IPS DF 4.7 (cell line): ENCODE measurements around the gene ADGRV1.
"Not testable (repeated sequence)": the region's sequence is repeated elsewhere in the genome, so short reads cannot be mapped to it uniquely, and the experiment has no call there.

Experiments used
- DNase-seq: peaks from one replicate; pipeline ENCODE4 v3.0.0-alpha.2; 2013; ENCODE audit warnings: low spot score; ENCODE audit errors: extremely low read depth

The ADGRV1 gene

GRCh38 chr5:90934091-90934719 is 375.6 kb downstream of the ADGRV1 start:
- DNase-seq: no peak

DNA sequence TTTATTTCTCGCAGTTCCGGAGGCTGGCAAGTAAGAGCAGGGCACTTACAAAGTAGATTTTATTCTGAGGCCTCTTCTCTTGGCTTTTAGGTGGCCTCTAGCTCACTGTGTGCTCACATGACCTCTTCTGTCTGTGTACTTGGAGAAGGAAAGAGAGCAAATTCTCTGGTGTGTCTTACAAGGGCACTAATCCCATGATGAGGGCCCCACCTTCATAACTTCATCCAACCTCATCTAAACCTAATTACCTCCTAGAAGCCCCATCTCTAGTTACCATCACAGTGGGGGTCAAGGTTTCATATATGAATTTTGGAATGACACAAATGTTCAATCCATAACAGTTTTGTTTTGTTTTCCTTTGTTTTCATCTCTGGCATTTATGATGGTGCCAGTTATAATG is 376.1 kb downstream of the ADGRV1 start:
- DNase-seq: no peak

DNA sequence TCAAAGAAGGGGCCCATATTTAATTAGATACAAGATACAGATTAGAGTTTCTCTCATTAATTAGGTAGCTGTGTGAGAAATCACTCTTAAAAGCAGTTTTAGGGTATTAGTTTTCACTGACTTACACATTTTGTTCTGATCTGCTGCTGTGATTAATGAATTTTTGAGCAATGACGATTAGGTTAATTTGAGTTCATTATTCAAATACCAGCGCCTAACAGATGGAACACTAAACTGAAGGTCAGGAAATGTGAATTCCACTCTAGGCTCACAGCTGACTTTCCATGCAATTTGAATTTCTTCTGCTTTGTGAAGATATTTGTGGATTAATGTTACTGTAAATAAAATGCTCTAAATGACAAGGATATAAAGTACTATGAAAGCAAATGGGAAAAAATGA is 380.6 kb downstream of the ADGRV1 start:
- no peak for DNase-seq

GRCh38 chr5:90940227-90940995 is 381.8 kb downstream of the ADGRV1 start:
- no peak for DNase-seq

- DNase-seq: no peak
Measured at GRCh38 chr5:90941002-90941720, 382.6 kb downstream of the ADGRV1 start.

GRCh38 chr5:90944116-90944515 is 385.5 kb downstream of the ADGRV1 start:
- no peak for DNase-seq

GRCh38 chr5:90947667-90948066 is 389.1 kb downstream of the ADGRV1 start:
- DNase-seq: no peak

- DNase-seq: no peak
Measured at GRCh38 chr5:90948969-90949368, 390.4 kb downstream of the ADGRV1 start.

DNA sequence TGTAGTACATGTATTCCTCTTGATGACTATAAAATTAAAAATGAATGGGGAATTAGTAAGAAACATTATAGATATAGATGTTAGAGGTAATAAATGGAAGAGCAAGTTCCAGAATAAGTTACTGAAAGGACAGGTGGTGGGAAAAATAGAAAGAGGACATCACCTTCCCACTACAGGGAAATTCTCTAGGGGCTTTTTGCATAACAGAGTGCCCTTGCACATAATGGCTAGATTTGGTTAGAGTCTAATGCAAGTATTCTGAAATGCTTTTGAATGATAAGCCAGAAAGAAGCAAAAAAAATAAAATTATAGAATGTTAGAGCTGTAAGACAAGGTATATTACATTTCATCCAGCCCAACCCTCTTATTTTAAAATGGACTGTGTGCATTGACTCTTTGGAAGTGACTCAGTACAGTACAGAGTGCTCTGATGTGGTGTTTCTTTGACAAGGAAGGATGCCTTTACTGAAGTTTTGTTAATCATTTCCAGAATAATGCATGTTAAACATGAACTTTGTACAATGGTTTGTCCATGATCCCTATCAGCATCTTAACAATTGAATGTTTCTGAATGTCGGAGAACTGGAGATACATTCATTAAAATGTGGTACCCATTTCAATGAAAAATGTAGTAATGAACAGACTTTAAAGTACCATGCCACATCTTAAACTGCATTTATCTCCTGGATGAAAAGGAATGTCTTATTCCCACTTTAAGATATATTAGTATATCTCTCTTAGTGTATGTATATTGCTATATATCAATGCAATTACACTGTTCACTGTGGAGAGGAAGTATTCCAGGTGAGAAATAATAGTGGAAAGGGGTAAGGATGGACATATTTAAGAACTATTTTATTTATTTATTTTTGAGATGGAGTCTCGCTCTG is 391.1 kb downstream of the ADGRV1 start:
- no peak for DNase-seq

DNA sequence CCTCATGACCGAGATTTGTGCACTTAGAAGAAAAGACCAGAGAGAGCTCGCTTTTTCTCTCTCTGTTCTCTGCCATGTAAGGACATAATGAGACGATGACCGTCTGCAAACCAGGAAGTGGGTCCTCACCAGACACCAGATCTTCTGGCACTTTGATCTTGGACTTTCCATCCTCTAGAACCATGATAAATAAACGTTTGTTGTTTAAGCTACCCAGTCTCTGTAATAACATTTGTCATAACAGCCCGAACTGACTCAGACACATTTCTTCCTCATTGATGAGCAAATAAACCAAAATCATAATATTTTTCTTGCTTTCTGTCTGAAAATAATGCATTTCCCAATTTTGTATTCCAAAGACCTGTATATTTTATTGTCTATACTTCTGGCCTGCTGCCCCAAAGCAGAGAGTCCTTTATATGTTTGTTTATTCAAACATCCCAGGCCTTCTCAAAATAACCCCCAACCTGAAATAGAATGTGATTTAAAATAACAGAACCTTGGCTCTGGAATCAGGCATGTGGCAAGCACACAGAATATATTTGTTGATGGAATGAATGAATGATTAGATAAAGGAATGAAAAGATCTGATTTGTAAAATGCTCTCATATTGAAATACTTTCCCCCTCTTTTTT is 396.5 kb downstream of the ADGRV1 start:
- DNase-seq: no peak

DNA sequence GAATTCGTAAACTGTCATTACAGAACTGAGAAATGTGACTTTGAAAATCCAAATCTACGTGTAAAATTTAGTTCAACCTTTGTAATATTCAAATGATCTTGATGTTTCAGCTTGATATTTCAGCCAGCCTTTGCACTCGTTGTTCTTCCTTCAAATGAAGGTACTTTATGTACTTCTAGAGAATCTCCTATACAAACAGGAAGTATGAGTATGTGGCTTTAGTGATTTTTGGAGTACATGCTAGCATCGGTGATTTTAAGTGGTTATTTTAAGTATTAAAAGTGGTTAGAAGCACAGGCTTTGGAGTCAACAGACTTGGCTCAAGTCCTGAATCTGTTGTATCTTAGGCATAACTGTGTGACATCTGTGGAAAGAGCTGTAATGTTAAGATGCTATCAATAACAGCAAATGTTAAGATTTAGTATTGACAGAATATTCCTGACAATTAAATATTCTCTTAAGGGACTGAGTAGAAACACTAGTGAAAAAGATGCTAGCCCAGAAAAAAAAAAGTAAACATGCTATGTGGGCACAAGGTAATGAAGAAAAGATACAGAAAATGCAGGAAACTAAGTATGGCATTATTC is 398.0 kb downstream of the ADGRV1 start:
- DNase-seq: no peak

DNA sequence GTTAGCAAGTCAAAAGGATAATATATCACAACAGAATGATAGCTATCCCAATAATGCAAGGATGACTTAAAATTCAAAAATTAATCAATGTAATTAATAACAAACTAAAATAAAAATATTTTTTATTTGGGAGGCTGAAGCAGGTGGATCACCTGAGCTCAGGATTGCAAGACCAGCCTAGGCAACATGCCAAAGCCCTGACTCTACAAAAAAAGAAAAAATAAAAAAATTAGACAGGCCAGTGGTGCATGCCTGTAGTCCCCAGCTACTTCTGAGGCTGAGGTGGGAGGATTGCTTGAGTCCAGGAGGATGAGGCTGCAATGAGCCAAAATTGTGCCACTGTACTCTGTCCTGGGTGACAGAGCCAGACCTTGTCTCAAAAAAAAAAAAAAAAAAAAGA is 399.3 kb downstream of the ADGRV1 start:
- no peak for DNase-seq

- DNase-seq: no peak
Measured at GRCh38 chr5:90959262-90959661, 400.7 kb downstream of the ADGRV1 start.

DNA sequence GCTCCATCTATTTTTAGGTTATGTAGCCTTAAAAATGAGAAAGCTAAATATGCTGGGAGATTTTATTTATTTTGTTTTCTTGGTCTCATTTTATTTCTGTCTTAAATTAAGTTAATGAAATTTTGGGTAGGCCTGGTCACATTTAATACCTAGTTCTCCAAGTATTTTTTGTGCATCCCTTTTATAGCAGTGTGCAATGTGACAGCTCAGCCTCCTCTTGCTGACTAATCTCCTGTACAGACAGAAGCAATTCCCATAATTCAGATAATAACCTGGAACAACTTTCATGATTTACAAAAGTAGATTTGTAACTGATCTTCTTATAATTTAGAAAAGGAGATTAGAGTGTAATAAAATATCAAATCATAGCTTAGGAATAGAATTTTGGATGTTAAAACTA is 403.9 kb downstream of the ADGRV1 start:
- no peak for DNase-seq

DNA sequence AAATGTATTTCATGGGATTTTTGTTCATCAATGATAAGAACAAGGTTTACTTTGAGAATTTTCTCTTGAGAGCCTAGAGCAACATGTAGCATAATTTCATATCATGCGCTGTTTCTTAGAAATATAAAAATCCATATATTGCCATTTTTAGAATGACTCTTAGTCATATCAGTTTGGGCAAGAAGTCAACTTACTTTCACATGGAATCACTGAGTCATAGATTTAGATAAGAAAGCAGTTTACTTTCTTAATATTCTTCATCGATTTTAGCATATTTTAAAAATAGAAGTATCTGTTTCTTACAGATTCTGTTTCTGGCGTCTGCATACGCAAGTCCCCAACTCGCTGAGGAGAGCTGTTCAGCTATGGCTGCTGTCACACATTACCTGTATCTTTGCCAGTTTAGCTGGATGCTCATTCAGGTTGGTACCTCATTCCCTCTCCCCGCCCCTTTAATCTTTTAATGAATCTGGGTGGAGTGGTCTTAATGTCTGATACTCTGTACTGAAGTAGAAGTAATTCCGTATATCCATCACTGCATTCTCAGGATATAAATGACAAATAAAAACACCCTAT is 406.6 kb downstream of the ADGRV1 start:
- no peak for DNase-seq

GRCh38 chr5:90967443-90967842 is 408.8 kb downstream of the ADGRV1 start:
- no peak for DNase-seq

GRCh38 chr5:90967851-90968250 is 409.3 kb downstream of the ADGRV1 start:
- DNase-seq: no peak

- DNase-seq: no peak
Measured at GRCh38 chr5:90968319-90968718, 409.7 kb downstream of the ADGRV1 start.

GRCh38 chr5:90969945-90970344 is 411.3 kb downstream of the ADGRV1 start:
- DNase-seq: not testable (repeated sequence)

DNA sequence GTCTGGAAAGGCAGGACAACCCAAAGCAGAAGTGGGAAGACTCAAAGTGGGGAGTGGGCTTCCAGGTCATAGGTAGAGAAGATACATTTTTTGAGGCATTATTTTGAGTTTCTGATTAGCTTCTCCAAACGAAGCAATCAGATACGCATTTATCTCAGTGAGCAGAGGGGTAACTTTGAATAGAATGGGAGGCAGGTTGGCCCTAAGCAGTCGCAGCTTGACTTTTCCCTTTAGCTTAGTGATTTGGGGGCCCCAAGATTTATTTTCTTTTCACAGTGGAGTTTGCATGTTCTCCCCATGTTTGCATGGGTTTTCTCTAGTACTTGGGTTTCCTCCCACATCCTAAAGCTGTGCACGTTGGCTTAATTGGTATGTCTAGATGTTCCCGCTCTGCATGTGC is 422.6 kb downstream of the ADGRV1 start:
- no peak for DNase-seq
